SU-DHL-6 (cell line): ENCODE results near the gene ZNF518A.

Experiments
- EZH2phosphoT487 ChIP-seq: fragments of 200-600 bp; sonication (generic), shearing (Covaris generic); conservative IDR thresholded peaks from 2 replicates; pipeline ENCODE4 v1.6.1; 2018; ENCODE audit warnings: mild to moderate bottlenecking, antibody characterized with exemption, low read length, moderate library complexity, mixed read lengths
- TF ChIP-seq, protein P1 (sequence below): fragments of 200-600 bp; sonication (generic); IDR thresholded peaks from one replicate; pipeline ENCODE4 v1.5.1; 2017; ENCODE audit warnings: antibody characterized with exemption, mild to moderate bottlenecking, low read length, moderate library complexity; ENCODE audit not compliant: insufficient read depth, poor library complexity, severe bottlenecking

DNA sequence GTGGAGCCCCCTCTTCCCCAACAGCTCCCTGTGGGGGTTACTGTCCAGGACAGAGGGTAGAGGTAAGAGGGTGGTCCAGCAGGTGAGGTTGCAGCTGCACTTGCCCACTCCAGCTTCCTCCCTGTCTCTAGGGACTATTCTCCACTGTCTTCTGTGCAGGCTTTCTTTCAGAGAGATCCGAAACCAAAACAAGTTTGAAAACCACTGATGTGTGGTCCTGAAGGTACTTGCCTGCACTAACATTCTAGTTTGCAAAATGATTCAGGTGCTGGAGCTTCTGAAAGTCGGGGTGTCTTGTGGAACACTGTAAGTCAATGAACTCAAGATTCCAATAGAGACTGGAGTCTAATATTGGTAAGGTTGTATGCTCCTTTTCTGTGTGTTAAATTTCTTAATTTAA, 78.2 kb downstream of the ZNF518A start:
- TF ChIP-seq, protein P1, sequence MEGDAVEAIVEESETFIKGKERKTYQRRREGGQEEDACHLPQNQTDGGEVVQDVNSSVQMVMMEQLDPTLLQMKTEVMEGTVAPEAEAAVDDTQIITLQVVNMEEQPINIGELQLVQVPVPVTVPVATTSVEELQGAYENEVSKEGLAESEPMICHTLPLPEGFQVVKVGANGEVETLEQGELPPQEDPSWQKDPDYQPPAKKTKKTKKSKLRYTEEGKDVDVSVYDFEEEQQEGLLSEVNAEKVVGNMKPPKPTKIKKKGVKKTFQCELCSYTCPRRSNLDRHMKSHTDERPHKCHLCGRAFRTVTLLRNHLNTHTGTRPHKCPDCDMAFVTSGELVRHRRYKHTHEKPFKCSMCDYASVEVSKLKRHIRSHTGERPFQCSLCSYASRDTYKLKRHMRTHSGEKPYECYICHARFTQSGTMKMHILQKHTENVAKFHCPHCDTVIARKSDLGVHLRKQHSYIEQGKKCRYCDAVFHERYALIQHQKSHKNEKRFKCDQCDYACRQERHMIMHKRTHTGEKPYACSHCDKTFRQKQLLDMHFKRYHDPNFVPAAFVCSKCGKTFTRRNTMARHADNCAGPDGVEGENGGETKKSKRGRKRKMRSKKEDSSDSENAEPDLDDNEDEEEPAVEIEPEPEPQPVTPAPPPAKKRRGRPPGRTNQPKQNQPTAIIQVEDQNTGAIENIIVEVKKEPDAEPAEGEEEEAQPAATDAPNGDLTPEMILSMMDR, result no peak
- TF ChIP-seq EZH2phosphoT487, result no peak
